Lower lobe of right lung (tissue), 2 donors: ENCODE results near the gene SMIM32. TPM values are rescaled to one million over a fixed set of nuclear protein-coding genes. Genes with fewer than 3 reads are reported as not detected.

Experiments
- ATAC-seq, 2 donors: fragments of 200-7000 bp; cut with Tn5 transposase; one replicate each; pipeline ENCODE4 v1.9.1; 2020 to 2022; ENCODE audit warnings: mild to moderate bottlenecking in 2 of 2, moderate library complexity in 2 of 2
- DNase-seq: peaks from one replicate; pipeline ENCODE4 v3.0.0-alpha.2; 2020
- H3K27ac ChIP-seq: fragments of 200-600 bp; one replicate; pipeline ENCODE4 v1.8.0; 2022
- H3K27me3 ChIP-seq: fragments of 200-600 bp; one replicate; pipeline ENCODE4 v1.8.0; 2022; ENCODE audit warnings: low read depth
- H3K36me3 ChIP-seq: fragments of 200-600 bp; one replicate; pipeline ENCODE4 v1.8.0; 2022; ENCODE audit warnings: mild to moderate bottlenecking
- H3K4me1 ChIP-seq: fragments of 200-600 bp; one replicate; pipeline ENCODE4 v1.8.0; 2022
- H3K4me3 ChIP-seq: fragments of 200-600 bp; one replicate; pipeline ENCODE4 v1.8.0; 2022; ENCODE audit warnings: mild to moderate bottlenecking
- H3K9me3 ChIP-seq: fragments of 200-600 bp; one replicate; pipeline ENCODE4 v1.8.0; 2022
- CTCF ChIP-seq: fragments of 200-600 bp; IDR thresholded peaks from one replicate; pipeline ENCODE4 v1.8.0; 2022; ENCODE audit warnings: antibody characterized with exemption, mild to moderate bottlenecking
- intact Hi-C: fragments of 100-400 bp; cut with DNase I; formaldehyde crosslinking; loops from one replicate; pipeline ENCODE4 v1.11.0; 2022
- total RNA-seq: library from RNA; stranded (reverse); fragmentation: NEBNext Ultra II Directional; extraction: Animal tissue kit (Norgen Biotek cat#: 25700); gene quantifications from one replicate; pipeline ENCODE4 v1.2.1, GENCODE V29; 2021
- donor health status: DM: no; HTN: yes; CAD: no; lungs with severe emphysema.

Gene SMIM32
- total RNA-seq, 1 donor from 2014 or later = not detected

DNA sequence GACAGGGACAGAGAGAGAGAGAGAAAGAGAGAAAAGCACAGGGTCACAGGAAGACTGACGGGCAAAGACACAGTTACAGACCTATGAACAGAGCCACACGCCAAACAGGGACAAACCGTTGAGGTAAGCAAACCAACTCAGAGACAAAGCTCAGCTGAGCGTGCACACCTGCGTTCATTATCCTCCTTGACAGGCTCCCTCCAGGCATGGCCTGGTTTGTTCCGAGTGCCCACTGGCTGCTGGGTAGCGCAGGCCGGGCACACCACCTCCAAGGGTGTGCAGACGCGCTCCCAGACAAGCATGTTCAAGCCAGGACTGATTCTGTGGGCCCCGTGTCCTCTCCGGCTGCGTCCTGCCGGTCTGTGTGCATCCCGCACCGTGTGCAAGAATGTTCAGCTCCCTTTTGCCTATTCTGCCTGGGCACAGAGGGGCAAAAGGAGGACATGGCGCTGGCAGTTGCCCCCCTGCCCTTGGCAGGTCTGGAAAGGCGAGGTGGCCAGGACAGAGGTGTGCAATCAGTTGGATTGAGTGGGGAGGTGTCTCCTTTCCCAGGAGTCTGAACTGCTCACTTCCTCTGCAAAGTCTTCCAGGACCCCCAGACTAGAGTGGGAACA is 467 bp upstream of the SMIM32 start:
- intact Hi-C loops = no loop called here
- Histone ChIP-seq H3K27ac (no peak overlapping the region), H3K36me3 (no peaks in the 10 kb centered on the region), H3K4me1 (peaks cover 18% of the 10 kb centered on the region), H3K27me3 (peaks cover 55% of the 10 kb centered on the region), H3K4me3 (peak overlapping the region; percentile 38), H3K9me3 (no peaks in the 10 kb centered on the region)
- ATAC-seq (peak in 1 of 2 donors; percentile 11), DNase-seq (no peak)
- no peak for TF ChIP-seq CTCF

DNA sequence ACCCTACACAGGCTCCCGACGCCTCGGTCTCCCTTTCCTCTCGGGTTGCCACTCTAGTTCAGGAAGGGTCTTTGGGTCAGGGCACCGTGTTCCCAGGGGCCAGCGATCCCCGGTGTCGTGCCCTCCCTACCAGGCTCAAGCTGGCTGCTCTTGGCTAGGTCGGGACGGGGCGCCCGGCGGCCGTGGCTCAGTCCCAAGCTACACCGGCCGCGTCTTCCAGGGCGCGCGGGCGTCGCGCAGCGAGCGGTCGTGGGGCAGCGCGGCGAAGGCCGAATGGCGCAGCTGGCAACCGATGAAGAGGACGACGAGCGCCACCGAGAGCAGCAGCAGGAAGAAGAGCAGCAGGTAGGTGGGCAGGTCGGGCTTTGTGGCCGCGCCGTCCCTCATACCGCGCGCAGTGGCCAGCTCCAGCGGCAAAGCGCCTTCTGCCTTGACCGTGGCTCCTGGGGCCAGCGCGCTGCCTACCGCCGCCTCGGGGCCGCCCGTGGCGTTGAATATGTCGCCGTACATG is 892 bp downstream of the SMIM32 start:
- DNase-seq (no peak), ATAC-seq (peak; percentile 25 to 34)
- H3K9me3 ChIP-seq = no peaks in the 10 kb centered on the region
- H3K36me3 ChIP-seq = peaks cover 5% of the 10 kb centered on the region
- peaks cover 55% of the 10 kb centered on the region for H3K27me3 ChIP-seq
- H3K27ac ChIP-seq = no peak overlapping the region
- intact Hi-C loops = no loop called here
- peak overlapping the region; percentile 38 for H3K4me3 ChIP-seq
- H3K4me1 ChIP-seq = peaks cover 18% of the 10 kb centered on the region
- no peak for TF ChIP-seq CTCF

DNA sequence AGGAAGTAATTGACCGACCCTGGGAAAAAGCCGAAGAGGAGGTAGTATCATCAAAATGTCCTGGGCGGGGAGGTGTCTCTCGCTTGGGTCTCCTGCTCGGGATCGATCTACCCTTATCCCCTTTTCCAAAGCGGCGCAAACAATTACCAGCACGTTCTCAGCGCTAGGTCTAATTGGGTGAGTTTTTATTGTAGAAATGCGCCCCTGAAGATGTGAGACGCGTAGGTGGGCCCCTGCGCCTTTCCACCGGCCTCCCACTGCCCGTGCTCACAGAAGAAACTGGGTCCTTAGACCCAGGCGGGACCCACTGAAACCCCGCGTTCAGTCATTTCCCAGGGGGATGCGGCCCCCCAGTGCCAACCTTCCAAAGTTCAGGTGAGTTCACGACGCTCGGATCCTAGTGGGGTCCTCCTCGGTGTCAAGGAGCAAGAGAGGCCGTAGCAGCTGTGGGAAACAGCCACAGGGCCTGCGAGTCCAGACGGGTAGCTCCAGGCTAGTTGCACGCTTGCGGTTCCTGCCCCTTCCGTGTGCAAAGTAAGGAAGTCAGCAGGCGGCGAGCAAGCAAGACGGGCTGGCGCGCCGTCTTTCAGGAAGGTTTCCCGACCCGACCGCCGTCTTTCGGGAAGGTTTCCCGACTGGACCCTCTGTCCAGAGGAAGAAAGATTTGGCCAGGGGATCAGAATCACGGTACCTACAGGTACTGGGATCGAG is 1.5 kb downstream of the SMIM32 start:
- H3K27ac ChIP-seq = no peak overlapping the region
- peaks cover 18% of the 10 kb centered on the region for H3K4me1 ChIP-seq
- H3K4me3 ChIP-seq = peak overlapping the region; percentile 38
- TF ChIP-seq CTCF = no peak
- no peak for ATAC-seq
- H3K36me3 ChIP-seq = peaks cover 7% of the 10 kb centered on the region
- no peaks in the 10 kb centered on the region for H3K9me3 ChIP-seq
- intact Hi-C loops = no loop called here
- peaks cover 52% of the 10 kb centered on the region for H3K27me3 ChIP-seq
- DNase-seq = no peak

GRCh38 chr5:136190904-136191303 is 2.1 kb downstream of the SMIM32 start:
- Histone ChIP-seq H3K27me3 (peaks cover 47% of the 10 kb centered on the region), H3K4me1 (peaks cover 18% of the 10 kb centered on the region), H3K27ac (no peak overlapping the region), H3K9me3 (no peaks in the 10 kb centered on the region), H3K4me3 (no peak overlapping the region), H3K36me3 (peaks cover 7% of the 10 kb centered on the region)
- DNase-seq (no peak), ATAC-seq (no peak)
- intact Hi-C loops = no loop called here
- TF ChIP-seq CTCF = no peak

DNA sequence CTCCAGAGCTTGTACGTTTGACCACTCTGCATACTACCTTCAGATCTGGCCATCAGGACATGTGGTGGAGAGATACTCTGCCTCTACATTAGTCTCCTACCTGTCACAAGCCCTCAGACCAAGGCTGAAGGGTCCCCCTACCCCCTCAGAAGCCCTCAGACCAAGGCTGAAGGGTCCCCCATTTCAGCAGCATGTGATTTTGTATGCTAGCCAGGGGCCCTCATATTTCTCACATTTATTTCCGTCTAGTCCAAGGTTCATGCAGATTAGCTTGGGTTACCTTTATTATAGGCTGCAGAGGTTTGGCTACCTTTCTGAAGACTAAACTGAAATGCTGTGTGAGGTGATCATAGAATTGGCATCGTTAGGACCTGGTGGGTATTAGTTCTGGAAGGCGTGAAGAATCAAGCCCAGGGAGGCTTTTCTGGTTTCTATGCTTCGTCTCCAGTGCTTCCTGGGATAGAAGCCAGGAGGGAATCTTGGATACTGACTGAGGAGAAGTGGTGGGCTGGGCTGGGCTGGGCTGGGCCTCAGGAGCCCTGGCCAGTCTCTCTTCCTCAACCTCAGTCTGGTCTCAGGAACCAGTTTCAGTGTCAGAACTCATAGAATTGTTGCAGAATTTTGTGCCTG is 2.8 kb downstream of the SMIM32 start:
- no peak overlapping the region for H3K27ac ChIP-seq
- intact Hi-C loops = no loop called here
- H3K27me3 ChIP-seq = peaks cover 43% of the 10 kb centered on the region
- no peak for ATAC-seq
- no peaks in the 10 kb centered on the region for H3K9me3 ChIP-seq
- DNase-seq = no peak
- no peak for TF ChIP-seq CTCF
- peaks cover 18% of the 10 kb centered on the region for H3K4me1 ChIP-seq
- peaks cover 7% of the 10 kb centered on the region for H3K36me3 ChIP-seq
- no peak overlapping the region for H3K4me3 ChIP-seq
